ENCODE measurements around the gene SECTM1.

DNA sequence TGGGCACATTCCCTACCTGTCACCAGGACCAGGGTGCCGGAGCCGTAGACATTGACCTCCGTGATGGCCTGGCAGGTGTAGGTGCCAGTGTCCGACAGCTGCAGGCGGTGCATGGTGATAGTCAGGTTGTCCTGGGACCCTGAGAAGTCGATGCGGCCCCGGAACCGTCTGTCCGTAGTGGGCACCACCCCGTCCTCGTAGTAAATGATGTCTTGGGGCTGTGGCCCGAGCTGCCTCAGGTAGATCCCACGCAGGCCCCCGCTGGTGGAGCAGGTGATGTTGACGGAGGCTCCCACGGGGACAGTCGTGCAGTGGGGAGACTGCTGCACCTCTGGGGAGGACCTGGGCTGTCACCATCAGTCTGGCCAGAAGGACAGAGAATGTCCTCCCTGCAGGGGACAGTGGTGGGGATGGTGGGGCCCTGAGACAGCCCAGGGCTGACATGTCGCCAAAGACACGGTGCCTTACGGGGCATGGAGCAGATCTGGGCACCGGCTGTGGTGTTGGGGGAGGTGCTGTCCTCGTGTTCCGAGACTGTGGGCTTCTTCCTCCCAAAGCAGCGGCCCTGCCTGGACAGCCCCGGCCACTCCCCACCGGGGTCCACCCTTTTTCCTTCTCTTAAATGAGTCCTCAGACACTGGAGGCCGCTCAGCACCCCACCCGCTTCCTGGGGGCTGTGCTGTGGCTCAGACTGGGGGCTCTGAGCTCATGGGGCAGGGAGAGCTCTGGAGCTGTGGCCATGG lies 16.7 kb downstream of the SECTM1 start:
- TF ChIP-seq CTCF (IDR thresholded peaks at IDR 0.05; ENCODE audit: insufficient read depth, low read depth, low read length) (no peak), EZH2 (IDR thresholded peaks at IDR 0.05; ENCODE audit: insufficient read depth, low read length) (no peak)
